Smooth muscle cell (in vitro differentiated cells): ENCODE data around the gene FGD3. TPM values are rescaled to one million over a fixed set of nuclear protein-coding genes. Genes with fewer than 3 reads are reported as not detected.

Source experiments
- DNase-seq: peaks from one replicate; lab custom pipeline; 2025; ENCODE audit not compliant: unreplicated experiment; lab: John Stamatoyannopoulos, UW
- H2AFZ ChIP-seq: fragments of 200-600 bp; sonication (generic); 2 replicates; pipeline ENCODE4 v1.6.0; 2016; ENCODE audit warnings: antibody characterized with exemption, low read depth, mild to moderate bottlenecking
- H3F3A ChIP-seq: fragments of 200-600 bp; sonication (generic); 2 replicates; pipeline ENCODE4 v1.6.0; 2017; ENCODE audit warnings: antibody characterized with exemption, low read depth
- H3K27ac ChIP-seq: fragments of 200-600 bp; sonication (generic); 2 replicates; pipeline ENCODE4 v1.5.1; 2016; ENCODE audit warnings: low read depth, mild to moderate bottlenecking
- H3K27me3 ChIP-seq: fragments of 200-600 bp; sonication (generic); 2 replicates; pipeline ENCODE4 v1.6.1; 2016; ENCODE audit warnings: low read depth, mild to moderate bottlenecking
- H3K36me3 ChIP-seq: fragments of 200-600 bp; sonication (generic); 2 replicates; pipeline ENCODE4 v1.5.1; 2016; ENCODE audit warnings: low read depth
- H3K4me1 ChIP-seq: fragments of 200-600 bp; sonication (generic); 2 replicates; pipeline ENCODE4 v1.5.1; 2016; ENCODE audit warnings: low read depth
- H3K4me2 ChIP-seq: fragments of 200-600 bp; sonication (generic); 2 replicates; pipeline ENCODE4 v1.6.0; 2016; ENCODE audit warnings: mild to moderate bottlenecking
- H3K4me3 ChIP-seq: fragments of 200-600 bp; sonication (generic); 2 replicates; pipeline ENCODE4 v1.5.1; 2016; ENCODE audit warnings: mild to moderate bottlenecking
- H3K79me2 ChIP-seq: fragments of 200-600 bp; sonication (generic); 2 replicates; pipeline ENCODE4 v1.6.0; 2016; ENCODE audit warnings: low read depth, mild to moderate bottlenecking
- H3K9ac ChIP-seq: fragments of 200-600 bp; sonication (generic); 2 replicates; pipeline ENCODE4 v1.6.0; 2016; ENCODE audit warnings: low read depth
- H3K9me3 ChIP-seq: fragments of 200-600 bp; sonication (generic); replicated peaks from 2 replicates; pipeline ENCODE4 v1.5.1; 2016; ENCODE audit warnings: low read depth
- H4K20me1 ChIP-seq: fragments of 200-600 bp; sonication (generic); 2 replicates; pipeline ENCODE4 v1.6.0; 2016; ENCODE audit warnings: low read depth
- CTCF ChIP-seq: fragments of 200-600 bp; sonication (generic); IDR thresholded peaks from 2 replicates; pipeline ENCODE4 v1.5.1; 2017; ENCODE audit warnings: borderline replicate concordance, mild to moderate bottlenecking, antibody characterized with exemption; ENCODE audit not compliant: insufficient read depth, poor library complexity, severe bottlenecking
- WGBS: methylation state at CpG from one replicate; pipeline ENCODE4 v1.1.7; 2016; ENCODE audit warnings: low lambda C conversion rate; 5-methylcytosine and 5-hydroxymethylcytosine counted together
- polyA plus RNA-seq: library from polyadenylated mRNA; unstranded; fragments of >200 nt; fragmentation: Nextera tagmentation; extraction: Ambion mirVana; gene quantifications from 2 replicates; pipeline ENCODE4 v1.2.1, GENCODE V29; 2016
- total RNA-seq: library from RNA; depleted of rRNA; stranded (reverse); fragments of >200 nt; gene quantifications from 2 replicates; pipeline ENCODE4 v1.2.3, GENCODE V29; 2014

The FGD3 gene
- total and polyA plus RNA-seq, 2 experiments from 2014 or later, result 1.1 to 2.1 TPM

- 96% methylated on average over 8 of the region's 8 CpGs for WGBS
- H3K4me1 ChIP-seq, result peaks cover 5% of the 10 kb centered on the region
- no peaks in the 10 kb centered on the region for H3K9me3 ChIP-seq
- H3K27me3 ChIP-seq, result no peaks in the 10 kb centered on the region
- H3F3A ChIP-seq, result no peaks in the 10 kb centered on the region
- H3K27ac ChIP-seq, result no peak overlapping the region
- no peak overlapping the region for H2AFZ ChIP-seq
- H3K36me3 ChIP-seq, result no peaks in the 10 kb centered on the region
- H3K4me2 ChIP-seq, result no peak overlapping the region
- H3K4me3 ChIP-seq, result no peak overlapping the region
- no peak for DNase-seq
- H4K20me1 ChIP-seq, result no peaks in the 10 kb centered on the region
- H3K9ac ChIP-seq, result no peak overlapping the region
- TF ChIP-seq CTCF, result no peak
- no peaks in the 10 kb centered on the region for H3K79me2 ChIP-seq
Observed at GRCh38 chr9:92945796-92946195, 1.5 kb upstream of the FGD3 start.

DNA sequence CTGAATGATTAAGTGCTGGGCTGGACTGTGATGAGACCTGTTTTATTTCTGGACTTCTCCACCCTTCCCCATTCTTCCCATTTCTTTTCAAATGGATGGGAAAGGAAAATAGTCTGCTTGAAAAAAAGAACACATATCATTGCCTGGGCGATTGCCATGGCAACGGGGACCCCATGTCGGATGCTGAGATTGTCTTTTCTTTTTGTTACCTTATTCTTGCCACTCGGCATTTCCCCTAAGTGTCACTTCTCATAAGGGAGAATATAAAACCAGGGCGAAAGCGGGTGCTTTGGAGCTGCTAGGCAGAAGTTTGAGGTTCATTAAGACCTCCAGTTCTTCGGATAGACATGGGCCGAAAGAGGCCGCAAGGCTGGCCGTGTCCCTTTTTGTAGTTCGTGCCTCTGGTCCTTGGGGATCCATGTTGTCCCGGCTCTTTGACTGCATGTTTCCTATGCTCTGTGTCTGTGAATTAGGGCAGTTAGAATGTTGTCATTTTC, 763 bp downstream of the FGD3 start:
- DNase-seq, result no peak
- Histone ChIP-seq H3K36me3 (no peaks in the 10 kb centered on the region), H4K20me1 (no peaks in the 10 kb centered on the region), H3K9me3 (no peaks in the 10 kb centered on the region), H3K27ac (no peak overlapping the region), H3K4me1 (peaks cover 5% of the 10 kb centered on the region), H3F3A (no peaks in the 10 kb centered on the region), H3K79me2 (no peaks in the 10 kb centered on the region), H2AFZ (peak overlapping the region; percentile 93), H3K4me3 (peak overlapping the region; percentile 79), H3K27me3 (no peaks in the 10 kb centered on the region), H3K9ac (no peak overlapping the region), H3K4me2 (peak overlapping the region; percentile 99)
- WGBS, result 95% methylated on average over 12 of the region's 12 CpGs
- TF ChIP-seq CTCF, result no peak

- Histone ChIP-seq H3K4me1 (peaks cover 9% of the 10 kb centered on the region), H3K9ac (no peak overlapping the region), H2AFZ (no peak overlapping the region), H3K4me3 (no peak overlapping the region), H3K27me3 (no peaks in the 10 kb centered on the region), H3K9me3 (no peaks in the 10 kb centered on the region), H3K79me2 (no peaks in the 10 kb centered on the region), H3K36me3 (no peaks in the 10 kb centered on the region), H4K20me1 (no peaks in the 10 kb centered on the region), H3F3A (no peaks in the 10 kb centered on the region), H3K4me2 (no peak overlapping the region), H3K27ac (no peak overlapping the region)
- WGBS, result 96% methylated on average over 2 of the region's 2 CpGs
- DNase-seq, result no peak
- no peak for TF ChIP-seq CTCF
Observed at GRCh38 chr9:92948632-92949031, 1.3 kb downstream of the FGD3 start.

- Histone ChIP-seq H3F3A (no peaks in the 10 kb centered on the region), H3K27me3 (no peaks in the 10 kb centered on the region), H3K4me1 (peaks cover 14% of the 10 kb centered on the region), H3K9me3 (no peaks in the 10 kb centered on the region), H3K36me3 (no peaks in the 10 kb centered on the region), H3K4me3 (no peak overlapping the region), H3K79me2 (no peaks in the 10 kb centered on the region), H3K9ac (no peak overlapping the region), H3K27ac (no peak overlapping the region), H3K4me2 (no peak overlapping the region), H2AFZ (no peak overlapping the region), H4K20me1 (no peaks in the 10 kb centered on the region)
- TF ChIP-seq CTCF, result no peak
- DNase-seq, result no peak
- whole genome bisulfite sequencing, result 87% methylated on average over 11 of the region's 11 CpGs
Observed at GRCh38 chr9:92949266-92949982, 2.1 kb downstream of the FGD3 start.
